Activated T-helper 2 cell treated with anti-CD3 and anti-CD28 coated beads, Interferon-gamma antibody, Interleukin-2, Interleukin-4, amounts not matched to agents 10 μg/mL and 5 μg/mL and 100 μg/mL, durations not matched to agents 14 hours and 24 hours and 36 hours (primary cell): Measurements from ENCODE around the gene MAGOHB. TPM values are rescaled to one million over a fixed set of nuclear protein-coding genes. Genes with fewer than 3 reads are reported as not detected.
"Not testable (repeated sequence)": the region's sequence is repeated elsewhere in the genome, so short reads cannot be mapped to it uniquely, and the experiment has no call there.

Experiments used
- DNase-seq: peaks from one replicate; pipeline ENCODE4 v3.0.0; 2021; ENCODE audit warnings: low spot score
- H3K27ac Mint-ChIP-seq: one replicate; pipeline ENCODE4 v1.8.0; 2021; ENCODE audit warnings: mixed read lengths
- H3K27me3 Mint-ChIP-seq: one replicate; pipeline ENCODE4 v1.8.0; 2021; ENCODE audit warnings: low read depth, mixed read lengths
- H3K36me3 Mint-ChIP-seq: one replicate; pipeline ENCODE4 v1.8.0; 2021; ENCODE audit warnings: low read depth, mixed read lengths
- H3K4me1 Mint-ChIP-seq: one replicate; pipeline ENCODE4 v1.8.0; 2021; ENCODE audit warnings: low read depth, mixed read lengths
- H3K4me3 Mint-ChIP-seq: one replicate; pipeline ENCODE4 v1.8.0; 2021; ENCODE audit warnings: low read depth, mild to moderate bottlenecking, moderate library complexity, mixed read lengths
- H3K9me3 Mint-ChIP-seq: one replicate; pipeline ENCODE4 v1.8.0; 2021; ENCODE audit warnings: mixed read lengths
- intact Hi-C: fragments of 100-400 bp; cut with micrococcal nuclease; formaldehyde crosslinking; loops from one replicate; pipeline ENCODE4 v1.15.1; 2023
- total RNA-seq: library from RNA; stranded (reverse); gene quantifications from 2 replicates; pipeline ENCODE4 v1.2.3, GENCODE V29; 2022

MAGOHB gene
- total RNA-seq, 1 donor from 2014 or later, result 69.4 TPM

- Mint-ChIP-seq H3K27me3 (no peaks in the 10 kb centered on the region), H3K36me3 (peaks cover 78% of the 10 kb centered on the region), H3K27ac (no peak overlapping the region), H3K4me1 (peaks cover 24% of the 10 kb centered on the region), H3K9me3 (no peaks in the 10 kb centered on the region), H3K4me3 (no peak overlapping the region)
- intact Hi-C loops, result no loop called here
- no peak for DNase-seq
Observed at GRCh38 chr12:10607885-10608458, 5.4 kb downstream of the MAGOHB start.

GRCh38 chr12:10601860-10602259, 11.5 kb downstream of the MAGOHB start:
- Mint-ChIP-seq H3K9me3 (no peaks in the 10 kb centered on the region), H3K27me3 (no peaks in the 10 kb centered on the region), H3K36me3 (peaks cover 52% of the 10 kb centered on the region), H3K27ac (no peak overlapping the region), H3K4me3 (no peak overlapping the region), H3K4me1 (peaks cover 1% of the 10 kb centered on the region)
- no peak for DNase-seq
- intact Hi-C loops, result no loop called here

GRCh38 chr12:10600988-10601387, 12.4 kb downstream of the MAGOHB start:
- peaks cover 3% of the 10 kb centered on the region for H3K4me1 Mint-ChIP-seq
- DNase-seq, result no peak
- H3K4me3 Mint-ChIP-seq, result no peak overlapping the region
- intact Hi-C loops, result no loop called here
- H3K27me3 Mint-ChIP-seq, result no peaks in the 10 kb centered on the region
- H3K36me3 Mint-ChIP-seq, result peaks cover 54% of the 10 kb centered on the region
- no peak overlapping the region for H3K27ac Mint-ChIP-seq
- H3K9me3 Mint-ChIP-seq, result no peaks in the 10 kb centered on the region

- DNase-seq, result no peak
- intact Hi-C loops, result no loop called here
- Mint-ChIP-seq H3K27ac (no peak overlapping the region), H3K27me3 (no peaks in the 10 kb centered on the region), H3K4me3 (no peak overlapping the region), H3K36me3 (peaks cover 49% of the 10 kb centered on the region), H3K4me1 (peaks cover 3% of the 10 kb centered on the region), H3K9me3 (no peaks in the 10 kb centered on the region)
Observed at GRCh38 chr12:10595881-10596280, 17.5 kb downstream of the MAGOHB start.

- Mint-ChIP-seq H3K9me3 (no peaks in the 10 kb centered on the region), H3K27ac (no peak overlapping the region)
Observed at GRCh38 chr12:10590966-10591365, 22.4 kb downstream of the MAGOHB start.

GRCh38 chr12:10584415-10584814, 29.0 kb downstream of the MAGOHB start:
- intact Hi-C loops, result no loop called here
- Mint-ChIP-seq H3K9me3 (peaks cover 10% of the 10 kb centered on the region), H3K27ac (no peak overlapping the region), H3K27me3 (no peaks in the 10 kb centered on the region), H3K36me3 (peaks cover 38% of the 10 kb centered on the region), H3K4me1 (no peaks in the 10 kb centered on the region), H3K4me3 (no peak overlapping the region)
- no peak for DNase-seq

More at GRCh38 chr12:10590966-10591365, 22.4 kb downstream of the MAGOHB start:
- peaks cover 1% of the 10 kb centered on the region for H3K4me1 Mint-ChIP-seq
- no peak for DNase-seq
- no peaks in the 10 kb centered on the region for H3K27me3 Mint-ChIP-seq
- H3K4me3 Mint-ChIP-seq, result no peak overlapping the region
- H3K36me3 Mint-ChIP-seq, result peaks cover 28% of the 10 kb centered on the region
- intact Hi-C loops, result no loop called here

GRCh38 chr12:10582704-10583103, 30.7 kb downstream of the MAGOHB start:
- Mint-ChIP-seq H3K4me3 (no peak overlapping the region), H3K27ac (no peak overlapping the region), H3K36me3 (peaks cover 38% of the 10 kb centered on the region), H3K27me3 (no peaks in the 10 kb centered on the region), H3K4me1 (no peaks in the 10 kb centered on the region), H3K9me3 (peaks cover 10% of the 10 kb centered on the region)
- no peak for DNase-seq
- intact Hi-C loops, result no loop called here

- H3K27ac Mint-ChIP-seq, DNase-seq, H3K4me3 Mint-ChIP-seq, H3K27me3 Mint-ChIP-seq, H3K4me1 Mint-ChIP-seq, intact Hi-C loops: not testable (repeated sequence)
- Mint-ChIP-seq H3K9me3 (peaks cover 10% of the 10 kb centered on the region), H3K36me3 (peaks cover 34% of the 10 kb centered on the region)
Observed at GRCh38 chr12:10582133-10582532, 31.3 kb downstream of the MAGOHB start.

- no peaks in the 10 kb centered on the region for H3K27me3 Mint-ChIP-seq
- no peak overlapping the region for H3K4me3 Mint-ChIP-seq
- no peak for DNase-seq
- H3K36me3 Mint-ChIP-seq, result no peaks in the 10 kb centered on the region
- H3K27ac Mint-ChIP-seq, result no peak overlapping the region
- no peaks in the 10 kb centered on the region for H3K9me3 Mint-ChIP-seq
- intact Hi-C loops, result no loop called here
- H3K4me1 Mint-ChIP-seq, result no peaks in the 10 kb centered on the region
Observed at GRCh38 chr12:10574307-10574706, 39.1 kb downstream of the MAGOHB start.

- DNase-seq, H3K9me3 Mint-ChIP-seq, H3K27ac Mint-ChIP-seq, H3K27me3 Mint-ChIP-seq, H3K4me3 Mint-ChIP-seq, H3K36me3 Mint-ChIP-seq, intact Hi-C loops, H3K4me1 Mint-ChIP-seq: not testable (repeated sequence)
Observed at GRCh38 chr12:10572021-10572490, 41.4 kb downstream of the MAGOHB start.

- H3K27me3 Mint-ChIP-seq, result peaks cover 8% of the 10 kb centered on the region
- H3K9me3 Mint-ChIP-seq, result no peaks in the 10 kb centered on the region
- H3K36me3 Mint-ChIP-seq, result no peaks in the 10 kb centered on the region
- no peak overlapping the region for H3K27ac Mint-ChIP-seq
- H3K4me3 Mint-ChIP-seq, result no peak overlapping the region
- no peaks in the 10 kb centered on the region for H3K4me1 Mint-ChIP-seq
- DNase-seq, result no peak
- intact Hi-C loops, result no loop called here
Observed at GRCh38 chr12:10571141-10571540, 42.3 kb downstream of the MAGOHB start.

GRCh38 chr12:10567813-10568212, 45.6 kb downstream of the MAGOHB start:
- no peaks in the 10 kb centered on the region for H3K9me3 Mint-ChIP-seq
- no peak for DNase-seq
- no peaks in the 10 kb centered on the region for H3K36me3 Mint-ChIP-seq
- intact Hi-C loops, result no loop called here
- H3K4me1 Mint-ChIP-seq, result no peaks in the 10 kb centered on the region
- no peak overlapping the region for H3K4me3 Mint-ChIP-seq
- H3K27ac Mint-ChIP-seq, result no peak overlapping the region
- H3K27me3 Mint-ChIP-seq, result peaks cover 27% of the 10 kb centered on the region

- Mint-ChIP-seq H3K27me3 (peaks cover 37% of the 10 kb centered on the region), H3K4me3 (no peak overlapping the region), H3K4me1 (no peaks in the 10 kb centered on the region), H3K9me3 (no peaks in the 10 kb centered on the region), H3K27ac (no peak overlapping the region), H3K36me3 (no peaks in the 10 kb centered on the region)
- no peak for DNase-seq
- intact Hi-C loops, result loop anchor here (5.0 kb wide), 1 partner anchor 412 kb away; no protein-coding TSS in a partner anchor
Observed at GRCh38 chr12:10563966-10564365, 49.4 kb downstream of the MAGOHB start.

- H3K36me3 Mint-ChIP-seq, result no peaks in the 10 kb centered on the region
Observed at GRCh38 chr12:10563002-10563401, 50.4 kb downstream of the MAGOHB start.

More at GRCh38 chr12:10563002-10563401, 50.4 kb downstream of the MAGOHB start:
- Mint-ChIP-seq H3K27me3 (peaks cover 40% of the 10 kb centered on the region), H3K4me3 (no peak overlapping the region), H3K27ac (no peak overlapping the region), H3K9me3 (no peaks in the 10 kb centered on the region), H3K4me1 (no peaks in the 10 kb centered on the region)
- DNase-seq, result no peak
- intact Hi-C loops, result loop anchor here (5.0 kb wide), 1 partner anchor 411 kb away; no protein-coding TSS in a partner anchor
